Stomach (tissue), 4 donors: ENCODE results near the gene PLXNA2.

Experiments
- CTCF ChIP-seq, 7 experiments: fragments of 450-650 bp in 4 of 7; fragments of 200-600 bp in 3 of 7; sonication (generic) in 3 of 7; IDR thresholded peaks; one replicate each; pipeline ENCODE4 v1.5.1; 2016 to 2019; ENCODE audit warnings: antibody characterized with exemption in 7 of 7, control low read depth in 2 of 7, mild to moderate bottlenecking in 1 of 7
- EP300 ChIP-seq: sonication (generic); formaldehyde crosslinking; IDR thresholded peaks from one replicate; pipeline ENCODE4 v1.6.1; 2017; ENCODE audit warnings: antibody characterized with exemption
- POLR2A ChIP-seq, 4 donors: fragments of 450-650 bp; IDR thresholded peaks; one replicate each; pipeline ENCODE4 v1.6.1; 2016; ENCODE audit warnings: antibody characterized with exemption in 4 of 4, control low read depth in 2 of 4, mild to moderate bottlenecking in 1 of 4, moderate library complexity in 1 of 4
- POLR2AphosphoS5 ChIP-seq, 3 donors: sonication (generic); formaldehyde crosslinking; IDR thresholded peaks; one replicate each; pipeline ENCODE4 v1.6.1; 2016; ENCODE audit warnings: antibody characterized with exemption in 3 of 3

- TF ChIP-seq POLR2A (IDR thresholded peaks at IDR 0.05) (no peak), CTCF (IDR thresholded peaks at IDR 0.05) (no peak), EP300 (no peak), POLR2AphosphoS5 (IDR thresholded peaks at IDR 0.05) (no peak)
Observed at GRCh38 chr1:208160259-208160819, 83.8 kb downstream of the PLXNA2 start.
